CD14-positive monocyte (primary cell): ENCODE results near the gene NTRK2. TPM values are rescaled to one million over a fixed set of nuclear protein-coding genes. Genes with fewer than 3 reads are reported as not detected.

Experiments used
- DNase-seq, 3 donors: peaks; one replicate each; pipeline ENCODE4 v3.0.0-alpha.2; 2011 to 2022
- H2AFZ ChIP-seq: 2 replicates; pipeline ENCODE4 v1.6.0; 2012; ENCODE audit warnings: mild to moderate bottlenecking, low read depth, low read length, inconsistent platforms; ENCODE audit not compliant: insufficient read depth, poor library complexity, severe bottlenecking
- H3K27ac ChIP-seq, 2 donors: 1 replicate in 1 of 2; 2 replicates in 1 of 2; pipeline ENCODE4 v1.5.1; 2012 to 2013; ENCODE audit warnings: low read length in 2 of 2, control low read depth in 1 of 2, inconsistent platforms in 1 of 2, low read depth in 1 of 2, mild to moderate bottlenecking in 1 of 2
- H3K27me3 ChIP-seq, 2 donors: one replicate each; pipeline versions ENCODE4 v1.6.0 to v1.6.1; 2011 to 2013; ENCODE audit warnings: low read length in 2 of 2; ENCODE audit not compliant: control insufficient read depth in 2 of 2, insufficient read depth in 2 of 2
- H3K36me3 ChIP-seq, 2 donors: replicated peaks in 1 of 2; 1 replicate in 1 of 2; 2 replicates in 1 of 2; pipeline versions ENCODE4 v1.5.1 to v1.6.1; 2012 to 2013; ENCODE audit warnings: low read length in 2 of 2, control low read depth in 1 of 2, inconsistent platforms in 1 of 2, mild to moderate bottlenecking in 1 of 2; ENCODE audit not compliant: insufficient read depth in 2 of 2, control insufficient read depth in 1 of 2
- H3K4me1 ChIP-seq, 2 donors: 1 replicate in 1 of 2; 2 replicates in 1 of 2; pipeline versions ENCODE4 v1.5.1 to v1.6.1; 2012 to 2013; ENCODE audit warnings: low read length in 2 of 2, control low read depth in 1 of 2, inconsistent platforms in 1 of 2, mild to moderate bottlenecking in 1 of 2, moderate library complexity in 1 of 2; ENCODE audit not compliant: insufficient read depth in 2 of 2, control insufficient read depth in 1 of 2
- H3K4me2 ChIP-seq: replicated peaks from 2 replicates; pipeline ENCODE3; 2012; ENCODE audit warnings: low read length, moderate library complexity, mild to moderate bottlenecking; ENCODE audit not compliant: poor library complexity, severe bottlenecking; ENCODE audit errors: extremely low read depth
- H3K4me3 ChIP-seq, 3 experiments: fragments of 200-600 bp in 1 of 3; sonication (generic) in 1 of 3; replicated peaks in 1 of 3; 1 replicate in 2 of 3; 2 replicates in 1 of 3; pipeline ENCODE4 v1.5.1; 2011 to 2013; ENCODE audit warnings: low read length in 3 of 3, mild to moderate bottlenecking in 3 of 3, control low read depth in 2 of 3, low read depth in 2 of 3, inconsistent platforms in 1 of 3, moderate library complexity in 1 of 3
- H3K79me2 ChIP-seq: 2 replicates; pipeline ENCODE4 v1.6.0; 2012; ENCODE audit warnings: mild to moderate bottlenecking, control low read depth, inconsistent platforms, low read length, moderate library complexity; ENCODE audit not compliant: insufficient read depth
- H3K9ac ChIP-seq: 2 replicates; pipeline ENCODE4 v1.6.0; 2017; ENCODE audit warnings: low read length, mild to moderate bottlenecking; ENCODE audit not compliant: insufficient read depth, poor library complexity, severe bottlenecking
- H3K9me3 ChIP-seq, 2 donors: replicated peaks in 1 of 2; 1 replicate in 1 of 2; 2 replicates in 1 of 2; pipeline versions ENCODE4 v1.5.1 to v1.6.1; 2012 to 2013; ENCODE audit warnings: low read length in 2 of 2, control low read depth in 1 of 2; ENCODE audit not compliant: control insufficient read depth in 1 of 2, insufficient read depth in 1 of 2
- H4K20me1 ChIP-seq: 2 replicates; pipeline ENCODE4 v1.6.0; 2012; ENCODE audit warnings: mild to moderate bottlenecking, low read length, control low read depth, moderate library complexity; ENCODE audit not compliant: insufficient read depth
- H3K27ac Mint-ChIP-seq, 7 donors: one replicate each; pipeline ENCODE4 v1.8.0; 2020; ENCODE audit warnings: mild to moderate bottlenecking in 7 of 7, mixed read lengths in 7 of 7, moderate library complexity in 6 of 7, inconsistent platforms in 2 of 7
- H3K27me3 Mint-ChIP-seq, 3 donors: one replicate each; pipeline ENCODE4 v1.8.0; 2021 to 2022; ENCODE audit warnings: low read depth in 3 of 3, mild to moderate bottlenecking in 3 of 3, mixed read lengths in 3 of 3, moderate library complexity in 3 of 3, inconsistent platforms in 1 of 3
- H3K36me3 Mint-ChIP-seq, 2 donors: one replicate each; pipeline ENCODE4 v1.8.0; 2020; ENCODE audit warnings: mixed read lengths in 2 of 2, inconsistent platforms in 1 of 2, mild to moderate bottlenecking in 1 of 2
- H3K4me1 Mint-ChIP-seq: one replicate; pipeline ENCODE4 v1.8.0; 2020; ENCODE audit warnings: mild to moderate bottlenecking, mixed read lengths
- H3K4me3 Mint-ChIP-seq, 2 donors: one replicate each; pipeline ENCODE4 v1.8.0; 2020; ENCODE audit warnings: mild to moderate bottlenecking in 2 of 2, mixed read lengths in 2 of 2, moderate library complexity in 1 of 2
- H3K9me3 Mint-ChIP-seq, 7 donors: one replicate each; pipeline ENCODE4 v1.8.0; 2020 to 2022; ENCODE audit warnings: mixed read lengths in 7 of 7, mild to moderate bottlenecking in 6 of 7, moderate library complexity in 6 of 7, inconsistent platforms in 2 of 7
- WGBS: methylation state at CpG from one replicate; pipeline ENCODE4 v1.1.5; 2013; ENCODE audit warnings: missing lambda C conversion rate; ENCODE audit not compliant: insufficient coverage; 5-methylcytosine and 5-hydroxymethylcytosine counted together
- intact Hi-C, 2 donors: fragments of 100-400 bp; cut with micrococcal nuclease; formaldehyde crosslinking; loops; one replicate each; pipeline versions ENCODE4 v1.15.0 to v1.15.1; 2023
- polyA plus RNA-seq, 3 donors: library from polyadenylated mRNA; depleted of rRNA in 1 of 3; unstranded in 2 of 3; stranded (reverse) in 1 of 3; fragments of 300-500 nt in 2 of 3; fragments of >200 nt in 1 of 3; fragmentation: Illumina TruSeq in 2 of 3; gene quantifications; 1 replicate in 2 of 3; 2 replicates in 1 of 3; pipeline ENCODE4 v1.2.3, GENCODE V29; 2012 to 2021
- TF ChIP-seq, protein P1 (sequence below): fragments of 200-600 bp; IDR thresholded peaks from one replicate; pipeline ENCODE4 v1.8.0; 2022; ENCODE audit warnings: antibody characterized with exemption, mild to moderate bottlenecking

NTRK2 gene
- polyA plus RNA-seq, 3 donors: not detected

DNA sequence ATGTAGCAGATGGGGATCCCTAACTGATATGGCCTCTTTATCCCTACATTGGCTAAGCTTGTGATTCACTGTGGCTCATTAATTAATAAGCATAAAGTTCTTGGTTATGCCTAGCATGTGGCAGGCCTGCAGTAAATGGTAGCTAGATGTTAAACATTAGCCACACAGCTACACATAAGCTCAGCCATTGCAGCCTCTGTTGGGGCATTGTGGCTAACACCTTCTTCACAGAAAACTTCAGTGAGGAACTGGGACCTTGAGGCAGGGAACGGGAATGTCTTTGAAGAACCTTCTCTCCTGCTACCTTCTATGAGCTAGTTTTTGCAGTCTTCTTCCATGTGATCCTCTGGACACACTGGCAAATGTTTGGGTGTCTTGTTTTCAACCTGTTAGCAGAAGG is 338.2 kb downstream of the NTRK2 start:
- H3K4me1 ChIP-seq: no peaks in the 10 kb centered on the region
- intact Hi-C loops: no loop called here
- H3K27ac ChIP-seq: no peak overlapping the region
- H4K20me1 ChIP-seq: no peaks in the 10 kb centered on the region
- H3K9ac ChIP-seq: no peak overlapping the region
- Mint-ChIP-seq H3K27me3 (peaks cover 0 to 1% (median 0%) of the 10 kb centered on the region in 3 donors), H3K27ac (no peak overlapping the region), H3K4me3 (no peak overlapping the region), H3K36me3 (no peaks in the 10 kb centered on the region), H3K4me1 (no peaks in the 10 kb centered on the region), H3K9me3 (peaks cover 0 to 4% (median 0%) of the 10 kb centered on the region in 7 donors)
- no peak overlapping the region for H3K4me3 ChIP-seq
- H3K27me3 ChIP-seq: no peaks in the 10 kb centered on the region
- H3K4me2 ChIP-seq: no peak overlapping the region
- no peak for DNase-seq
- H3K9me3 ChIP-seq: no peaks in the 10 kb centered on the region
- WGBS: no CpG with 5 or more reads among the region's 1 CpG
- no peaks in the 10 kb centered on the region for H3K79me2 ChIP-seq
- no peak overlapping the region for H2AFZ ChIP-seq
- TF ChIP-seq, protein P1, sequence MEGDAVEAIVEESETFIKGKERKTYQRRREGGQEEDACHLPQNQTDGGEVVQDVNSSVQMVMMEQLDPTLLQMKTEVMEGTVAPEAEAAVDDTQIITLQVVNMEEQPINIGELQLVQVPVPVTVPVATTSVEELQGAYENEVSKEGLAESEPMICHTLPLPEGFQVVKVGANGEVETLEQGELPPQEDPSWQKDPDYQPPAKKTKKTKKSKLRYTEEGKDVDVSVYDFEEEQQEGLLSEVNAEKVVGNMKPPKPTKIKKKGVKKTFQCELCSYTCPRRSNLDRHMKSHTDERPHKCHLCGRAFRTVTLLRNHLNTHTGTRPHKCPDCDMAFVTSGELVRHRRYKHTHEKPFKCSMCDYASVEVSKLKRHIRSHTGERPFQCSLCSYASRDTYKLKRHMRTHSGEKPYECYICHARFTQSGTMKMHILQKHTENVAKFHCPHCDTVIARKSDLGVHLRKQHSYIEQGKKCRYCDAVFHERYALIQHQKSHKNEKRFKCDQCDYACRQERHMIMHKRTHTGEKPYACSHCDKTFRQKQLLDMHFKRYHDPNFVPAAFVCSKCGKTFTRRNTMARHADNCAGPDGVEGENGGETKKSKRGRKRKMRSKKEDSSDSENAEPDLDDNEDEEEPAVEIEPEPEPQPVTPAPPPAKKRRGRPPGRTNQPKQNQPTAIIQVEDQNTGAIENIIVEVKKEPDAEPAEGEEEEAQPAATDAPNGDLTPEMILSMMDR: no peak
- no peaks in the 10 kb centered on the region for H3K36me3 ChIP-seq

DNA sequence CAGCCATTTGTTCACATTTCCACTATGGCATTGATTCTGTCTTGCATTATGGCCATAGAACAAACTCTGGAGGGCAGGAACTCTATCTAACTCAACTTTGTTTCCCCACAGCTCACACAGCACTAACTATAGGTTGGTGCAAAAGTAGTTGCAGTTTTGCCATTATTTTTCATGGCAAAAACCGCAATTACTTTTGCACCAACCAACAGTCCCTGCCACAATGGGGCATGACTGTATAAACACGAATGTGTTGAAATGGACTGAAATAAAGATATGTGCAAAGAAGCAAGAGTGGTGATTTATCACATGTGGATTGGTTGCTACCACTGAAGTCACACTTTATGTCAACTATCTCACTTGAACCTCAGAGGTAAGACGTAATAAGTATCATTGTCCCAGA is 338.7 kb downstream of the NTRK2 start:
- H3K27ac ChIP-seq: no peak overlapping the region
- H3K27me3 ChIP-seq: no peaks in the 10 kb centered on the region
- H3K27me3 Mint-ChIP-seq: no peaks in the 10 kb centered on the region
- H3K27ac Mint-ChIP-seq: no peak overlapping the region
- H3K79me2 ChIP-seq: no peaks in the 10 kb centered on the region
- TF ChIP-seq, protein P1: no peak
- H3K4me3 ChIP-seq: no peak overlapping the region
- no peaks in the 10 kb centered on the region for H3K4me1 ChIP-seq
- no peaks in the 10 kb centered on the region for H3K36me3 ChIP-seq
- DNase-seq: no peak
- peaks cover 0 to 6% (median 0%) of the 10 kb centered on the region in 7 donors for H3K9me3 Mint-ChIP-seq
- H4K20me1 ChIP-seq: no peaks in the 10 kb centered on the region
- no peak overlapping the region for H3K4me2 ChIP-seq
- intact Hi-C loops: no loop called here
- no peak overlapping the region for H3K4me3 Mint-ChIP-seq
- no CpG with 5 or more reads among the region's 3 CpGs for WGBS
- H3K4me1 Mint-ChIP-seq: no peaks in the 10 kb centered on the region
- no peaks in the 10 kb centered on the region for H3K36me3 Mint-ChIP-seq
- no peak overlapping the region for H3K9ac ChIP-seq
- no peaks in the 10 kb centered on the region for H3K9me3 ChIP-seq
- no peak overlapping the region for H2AFZ ChIP-seq
